CD4-positive, alpha-beta T cell treated with Interleukin-6 at 100 ng/mL for 8 hours (primary cell): ENCODE data around the gene FOXF2.

Experiments
- DNase-seq: peaks from one replicate; pipeline ENCODE4 v3.0.0-alpha.2; 2020; ENCODE audit warnings: mixed read lengths, low spot score

FOXF2 gene

DNA sequence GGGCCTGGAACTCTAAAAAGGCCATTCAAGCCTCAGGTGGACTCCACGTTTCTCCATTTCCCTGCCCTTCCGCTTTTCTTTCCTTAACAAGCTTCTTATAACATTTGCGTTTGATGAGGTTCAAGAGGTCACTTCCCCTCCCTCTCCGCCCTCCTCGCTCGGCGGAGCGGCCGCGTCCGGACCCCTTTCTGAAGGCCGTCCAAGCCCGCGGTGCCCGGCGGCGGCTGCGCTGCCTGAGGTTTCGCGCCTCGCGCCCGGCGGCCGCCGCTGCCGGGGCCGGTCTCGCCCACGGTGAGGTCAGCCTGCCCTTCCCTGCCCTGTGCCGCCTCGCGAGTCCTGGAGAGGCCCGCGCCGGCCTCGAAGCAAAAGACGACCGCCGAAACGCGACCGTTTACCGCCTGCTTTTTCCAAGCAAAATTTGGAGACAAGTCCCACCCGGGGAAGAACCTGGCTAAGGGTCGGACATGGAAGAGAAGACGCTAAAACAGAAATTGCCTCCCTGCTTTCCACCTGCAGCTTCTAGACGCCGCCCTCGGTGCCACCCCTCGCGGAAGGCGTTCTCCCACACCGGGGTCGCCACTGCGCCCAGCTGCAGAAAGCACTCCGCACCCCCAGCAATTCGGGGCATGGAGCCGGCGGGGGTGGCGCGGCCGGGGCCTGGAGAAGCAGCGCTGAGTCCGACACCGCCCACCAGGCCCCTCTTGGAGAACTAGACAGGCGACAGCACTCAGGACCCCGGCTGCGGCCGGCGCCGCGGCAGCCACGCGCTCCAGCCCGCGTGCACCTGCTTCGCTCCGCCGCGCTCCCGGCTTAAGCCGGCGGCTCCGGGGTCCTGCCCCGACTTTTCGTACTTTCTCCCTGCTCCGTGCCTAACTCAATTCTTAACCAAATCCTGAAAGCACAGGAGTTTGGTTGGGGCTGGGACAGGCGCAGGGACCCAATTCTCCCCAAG is 11.0 kb upstream of the FOXF2 start:
- no peak for DNase-seq

- DNase-seq, result no peak
These were observed 10.2 kb upstream of the FOXF2 start for GRCh38 chr6:1379017-1379787.

DNA sequence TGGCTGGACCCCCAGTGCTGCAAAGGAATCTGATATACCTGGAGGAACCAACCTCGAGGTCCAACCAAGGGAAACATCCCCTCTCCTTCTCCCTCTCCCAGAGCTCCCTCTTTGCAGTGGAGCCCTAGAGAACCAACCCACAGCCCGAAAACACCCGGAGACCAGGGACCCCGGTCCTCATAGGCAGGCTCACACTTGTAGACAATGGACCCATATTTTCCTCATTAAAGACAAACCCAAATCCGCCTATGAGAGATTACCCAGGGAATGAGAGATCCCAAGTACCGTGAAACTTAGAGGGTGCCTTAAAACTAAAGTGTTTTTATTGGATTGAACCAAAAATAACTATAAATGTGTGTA is 9.6 kb upstream of the FOXF2 start:
- no peak for DNase-seq

DNA sequence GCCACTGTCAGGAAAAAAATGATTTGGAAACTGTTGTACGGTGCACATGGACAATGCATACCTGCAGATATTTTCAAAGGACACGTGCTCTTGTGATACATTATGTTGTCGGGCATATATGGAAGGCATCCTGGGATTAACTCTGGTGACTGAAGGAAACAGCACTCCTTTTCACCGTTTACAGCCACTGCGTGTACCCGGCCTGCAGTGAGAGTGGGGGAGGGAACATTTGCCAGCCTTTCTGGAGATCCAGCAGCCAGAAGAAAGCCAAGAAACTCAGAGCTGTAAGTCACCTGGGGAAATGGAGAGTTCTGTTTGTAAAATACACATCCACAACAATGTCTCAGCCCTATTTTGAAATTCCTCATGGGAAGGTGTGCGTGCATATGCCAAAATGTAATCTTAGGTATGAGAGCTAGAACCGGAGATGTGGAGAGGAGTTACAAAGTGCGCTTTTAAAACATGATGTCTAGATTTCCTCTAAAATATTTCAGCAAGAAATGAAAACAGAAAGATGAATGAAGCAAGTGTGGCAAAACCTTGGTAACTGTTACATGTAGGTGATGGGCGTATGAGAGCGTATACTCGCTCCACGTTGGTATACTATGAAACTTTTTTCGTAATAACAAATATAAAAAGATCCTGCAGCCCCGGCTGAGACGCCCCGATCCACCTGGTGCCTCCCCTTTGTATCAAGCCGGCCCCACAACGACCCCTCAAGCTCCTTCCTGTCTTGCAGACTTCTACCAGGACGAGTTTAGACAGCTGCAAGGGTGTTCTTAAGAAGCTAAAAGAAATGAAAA is 8.6 kb upstream of the FOXF2 start:
- DNase-seq, result no peak

DNA sequence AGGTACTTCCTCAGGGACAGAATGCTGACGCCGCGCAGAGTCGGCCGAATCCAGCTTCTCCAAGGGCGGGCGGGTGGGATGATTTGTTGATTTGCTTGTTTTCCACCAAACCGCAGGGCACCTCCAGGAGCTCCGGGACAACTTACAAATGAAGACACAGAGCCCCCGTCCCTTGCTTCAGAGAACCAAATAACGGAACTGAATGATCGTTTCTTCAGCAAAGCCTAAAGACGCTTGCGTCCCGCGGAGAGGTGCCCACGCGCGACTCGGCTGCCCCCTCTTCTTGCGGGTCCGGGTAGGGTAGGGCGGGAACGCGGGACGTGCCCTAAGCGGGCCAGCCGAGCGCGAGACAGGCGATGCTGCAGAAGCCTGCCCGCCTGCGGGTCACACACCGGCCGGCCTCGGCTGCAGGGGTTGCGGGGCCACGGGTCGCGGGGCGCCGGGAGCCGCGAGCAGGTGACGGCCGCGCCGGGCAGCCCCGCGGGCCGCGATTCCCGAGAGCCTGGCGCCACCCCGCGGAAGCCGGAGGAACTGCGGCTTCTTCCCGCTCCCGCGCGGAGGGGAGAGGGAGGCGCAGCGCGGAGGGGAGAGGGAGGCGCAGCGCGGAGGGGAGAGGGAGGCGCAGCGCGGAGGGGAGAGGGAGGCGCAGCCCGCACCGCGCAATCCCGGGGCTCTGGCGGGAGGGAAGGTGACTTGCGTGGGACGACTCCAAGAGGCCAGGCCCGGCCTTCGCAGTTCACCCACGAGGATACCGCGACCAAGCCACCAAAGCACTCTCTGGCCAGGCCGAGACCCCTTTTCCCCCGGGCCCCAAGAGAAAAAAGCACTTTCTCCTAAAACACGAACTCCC is 7.7 kb upstream of the FOXF2 start:
- DNase-seq, result peak; percentile 9

- DNase-seq, result no peak
These were observed 7.0 kb upstream of the FOXF2 start for GRCh38 chr6:1382331-1382882.

DNA sequence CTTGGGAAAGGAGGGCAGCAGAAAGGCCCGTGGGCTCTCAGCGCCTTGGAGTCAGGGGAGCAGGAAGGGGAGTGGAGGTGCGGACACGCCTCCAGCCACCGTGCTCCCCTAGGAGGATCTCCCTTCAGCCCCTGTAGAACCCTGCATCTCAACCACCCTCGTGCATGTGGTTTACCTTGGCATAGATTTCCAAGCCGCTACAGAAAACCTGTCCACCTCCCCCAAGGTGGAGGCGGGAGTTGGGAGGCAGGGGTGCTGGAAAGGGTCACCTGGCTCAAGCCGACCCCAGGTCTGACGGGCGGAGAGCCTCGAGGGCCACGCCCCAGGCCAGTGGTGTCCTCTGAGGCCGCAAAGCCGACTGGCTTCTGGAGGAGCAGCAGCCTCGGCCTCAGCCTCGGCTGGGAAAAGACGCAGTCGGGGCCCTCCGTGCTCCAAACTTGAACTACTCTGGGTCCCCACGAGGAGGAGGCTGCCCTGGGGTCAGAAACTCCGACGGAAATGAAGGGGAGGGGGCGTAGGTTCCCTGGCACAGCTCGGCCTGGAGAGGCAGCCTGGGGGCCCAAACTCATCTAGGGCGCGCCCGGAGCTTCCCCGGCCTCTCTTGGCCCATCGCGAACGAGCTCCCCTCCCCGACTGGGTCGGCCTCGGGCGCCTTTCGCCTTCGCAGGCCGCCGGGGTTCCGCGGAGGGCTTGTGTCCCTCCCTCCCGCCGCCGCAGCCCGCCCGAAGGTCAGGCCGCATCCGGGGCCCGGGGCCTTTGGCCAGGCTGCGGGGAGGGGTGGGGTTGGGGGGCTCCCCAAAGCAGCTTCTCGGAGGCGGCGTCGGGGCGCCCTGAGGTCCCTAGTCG is 6.3 kb upstream of the FOXF2 start:
- DNase-seq, result no peak

- DNase-seq, result no peak
These were observed 5.4 kb upstream of the FOXF2 start for GRCh38 chr6:1383729-1384548.

- no peak for DNase-seq
These were observed 4.7 kb upstream of the FOXF2 start for GRCh38 chr6:1384549-1385128.

GRCh38 chr6:1385129-1386037 is 4.0 kb upstream of the FOXF2 start:
- no peak for DNase-seq

GRCh38 chr6:1386038-1386709 is 3.2 kb upstream of the FOXF2 start:
- no peak for DNase-seq

- no peak for DNase-seq
These were observed 1.9 kb upstream of the FOXF2 start for GRCh38 chr6:1387538-1387875.

DNA sequence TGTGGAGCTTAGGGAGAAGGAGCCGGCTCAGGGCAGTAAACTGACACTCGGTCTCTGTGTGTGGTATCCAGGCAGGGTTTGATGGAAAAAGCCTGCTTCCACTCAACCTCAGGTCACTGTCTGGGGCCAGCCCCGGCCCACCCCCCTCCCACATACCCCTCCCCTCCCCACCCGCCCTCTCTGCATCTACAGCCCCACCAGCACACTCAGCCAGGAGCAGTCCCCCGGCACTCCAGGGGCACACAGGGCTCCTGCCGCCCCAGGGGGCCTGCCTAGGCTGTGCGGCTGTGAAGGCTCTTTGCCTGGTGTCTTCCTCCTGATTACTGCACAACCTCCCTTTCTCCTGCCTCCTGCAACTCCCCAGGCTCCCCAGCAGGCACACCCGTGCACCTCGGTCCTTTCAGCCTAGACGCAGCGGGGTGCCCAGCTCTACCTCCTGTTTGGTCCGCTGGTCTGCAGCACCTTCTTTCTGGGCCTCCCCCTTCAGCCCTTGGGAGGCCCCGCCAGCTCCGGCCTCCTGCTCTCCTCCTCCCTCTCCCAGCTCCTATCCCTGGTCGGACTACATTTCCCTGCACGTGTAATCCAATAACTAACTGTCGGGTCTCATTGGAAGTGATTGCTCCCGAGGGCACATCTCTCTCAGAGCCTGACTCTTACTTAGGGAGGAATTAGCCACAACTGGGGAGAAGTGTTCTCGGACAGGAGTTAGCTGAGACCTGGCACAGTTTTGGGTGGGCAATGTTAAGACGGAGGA is 1.3 kb upstream of the FOXF2 start:
- no peak for DNase-seq

DNA sequence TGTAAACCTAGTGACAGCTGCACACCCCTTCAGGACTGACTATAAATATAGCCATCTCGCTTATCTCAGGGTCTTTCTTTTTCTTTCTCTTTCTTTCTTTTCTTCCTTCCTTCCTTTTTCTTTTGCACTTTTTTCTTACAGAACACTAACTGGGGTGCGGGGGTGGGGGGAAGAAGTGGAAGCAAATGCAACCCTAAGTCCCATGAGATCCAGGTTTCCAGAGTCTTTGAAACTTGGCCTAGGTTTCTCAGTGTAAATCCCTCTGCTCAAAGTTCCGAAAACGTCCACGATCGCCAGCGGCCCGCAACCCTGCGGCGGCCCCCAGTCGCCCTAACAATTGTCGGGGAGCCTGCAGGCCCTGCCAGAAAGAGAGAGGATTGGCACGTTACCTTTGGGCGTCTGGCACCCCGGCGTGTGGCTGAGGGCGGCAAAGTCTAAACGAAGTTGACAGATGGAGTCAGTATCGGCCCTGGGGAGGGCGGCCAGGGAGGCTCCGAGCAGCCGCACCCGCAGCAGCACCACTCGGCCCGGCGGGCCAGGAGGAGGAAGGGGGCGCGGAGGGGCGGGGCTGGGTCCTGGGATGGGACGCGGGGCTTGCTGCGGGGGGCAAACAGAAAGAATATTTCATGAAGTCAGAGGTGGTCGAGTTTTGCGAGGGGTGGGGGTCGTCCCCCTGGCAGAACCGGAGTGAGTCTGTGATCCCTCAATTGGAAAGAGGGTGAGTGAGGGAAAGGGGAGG is 577 bp upstream of the FOXF2 start:
- no peak for DNase-seq

- DNase-seq, result no peak
These were observed 963 bp downstream of the FOXF2 start for GRCh38 chr6:1390133-1390945.
